Loucy (cell line): Measurements from ENCODE around the gene EDC3.
"Not testable (repeated sequence)": the region's sequence is repeated elsewhere in the genome, so short reads cannot be mapped to it uniquely, and the experiment has no call there.

Experiments
- H2AFZ ChIP-seq: fragments of 200-600 bp; sonication (generic); 2 replicates; pipeline ENCODE4 v1.6.0; 2016; ENCODE audit warnings: antibody characterized with exemption, mild to moderate bottlenecking, low read length, moderate library complexity
- H3F3A ChIP-seq: fragments of 200-600 bp; 2 replicates; pipeline ENCODE4 v1.6.0; 2016; ENCODE audit warnings: antibody characterized with exemption, low read depth, mild to moderate bottlenecking
- H3K27me3 ChIP-seq: fragments of 200-600 bp; sonication (generic); 2 replicates; pipeline ENCODE4 v1.6.1; 2014; ENCODE audit warnings: low read length, mild to moderate bottlenecking; ENCODE audit not compliant: insufficient read depth, poor library complexity, severe bottlenecking
- H3K36me3 ChIP-seq: fragments of 200-600 bp; sonication (generic); 2 replicates; pipeline ENCODE4 v1.6.1; 2016; ENCODE audit warnings: low read length; ENCODE audit not compliant: insufficient read depth
- H3K4me1 ChIP-seq: fragments of 200-600 bp; sonication (generic); 2 replicates; pipeline ENCODE4 v1.5.1; 2014; ENCODE audit warnings: low read length, mild to moderate bottlenecking; ENCODE audit not compliant: insufficient read depth, poor library complexity, severe bottlenecking
- H3K4me2 ChIP-seq: fragments of 200-600 bp; sonication (generic); 2 replicates; pipeline ENCODE4 v1.6.0; 2014; ENCODE audit warnings: antibody characterized with exemption, low read length, low read depth, mild to moderate bottlenecking; ENCODE audit not compliant: poor library complexity, severe bottlenecking
- H3K4me3 ChIP-seq: fragments of 200-600 bp; sonication (generic); 2 replicates; pipeline ENCODE4 v1.5.1; 2014; ENCODE audit warnings: low read length, mild to moderate bottlenecking, mixed read lengths; ENCODE audit not compliant: poor library complexity, severe bottlenecking
- H3K79me2 ChIP-seq: fragments of 200-600 bp; sonication (generic); 2 replicates; pipeline ENCODE4 v1.6.1; 2014; ENCODE audit warnings: low read length; ENCODE audit not compliant: insufficient read depth
- H3K9ac ChIP-seq: fragments of 200-600 bp; sonication (generic); 2 replicates; pipeline ENCODE4 v1.6.0; 2014; ENCODE audit warnings: mild to moderate bottlenecking, low read depth, low read length, moderate library complexity; ENCODE audit not compliant: poor library complexity, severe bottlenecking
- H3K9me2 ChIP-seq: fragments of 200-600 bp; sonication (generic); replicated peaks from 2 replicates; pipeline ENCODE4 v1.6.1; 2016; ENCODE audit warnings: low read depth, low read length, mixed read lengths
- H3K9me3 ChIP-seq: fragments of 200-600 bp; sonication (generic); 2 replicates; pipeline ENCODE4 v1.6.1; 2014; ENCODE audit warnings: mild to moderate bottlenecking, antibody characterized with exemption, low read length, low read depth; ENCODE audit not compliant: insufficient read depth
- H4K20me1 ChIP-seq: fragments of 200-600 bp; sonication (generic); 2 replicates; pipeline ENCODE4 v1.6.0; 2014; ENCODE audit warnings: antibody characterized with exemption, low read length, mild to moderate bottlenecking; ENCODE audit not compliant: insufficient read depth, poor library complexity, severe bottlenecking
- CTCF ChIP-seq: fragments of 200-600 bp; sonication (generic); conservative IDR thresholded peaks from 2 replicates; pipeline ENCODE4 v1.5.1; 2014; ENCODE audit warnings: mild to moderate bottlenecking, antibody characterized with exemption, low read length
- EZH2phosphoT487 ChIP-seq: fragments of 200-600 bp; IDR thresholded peaks from 2 replicates; pipeline ENCODE4 v1.6.1; 2018; ENCODE audit warnings: antibody characterized with exemption, mild to moderate bottlenecking, moderate library complexity, borderline replicate concordance

EDC3 gene

GRCh38 chr15:74663303-74664027, 32.4 kb downstream of the EDC3 start:
- Histone ChIP-seq H3K4me1 (no peaks in the 10 kb centered on the region), H3F3A (no peaks in the 10 kb centered on the region), H3K9ac (no peak overlapping the region), H4K20me1 (no peaks in the 10 kb centered on the region), H3K36me3 (peaks cover 20% of the 10 kb centered on the region; the same call in 1 of the 2 replicates), H3K4me2 (no peak overlapping the region), H3K9me3 (no peaks in the 10 kb centered on the region), H3K79me2 (peaks cover 16% of the 10 kb centered on the region; the same call in 1 of the 2 replicates), H2AFZ (no peak overlapping the region), H3K27me3 (no peaks in the 10 kb centered on the region), H3K4me3 (no peak overlapping the region), H3K9me2 (no peaks in the 10 kb centered on the region)
- no peak for TF ChIP-seq CTCF
- no peak for TF ChIP-seq EZH2phosphoT487

DNA sequence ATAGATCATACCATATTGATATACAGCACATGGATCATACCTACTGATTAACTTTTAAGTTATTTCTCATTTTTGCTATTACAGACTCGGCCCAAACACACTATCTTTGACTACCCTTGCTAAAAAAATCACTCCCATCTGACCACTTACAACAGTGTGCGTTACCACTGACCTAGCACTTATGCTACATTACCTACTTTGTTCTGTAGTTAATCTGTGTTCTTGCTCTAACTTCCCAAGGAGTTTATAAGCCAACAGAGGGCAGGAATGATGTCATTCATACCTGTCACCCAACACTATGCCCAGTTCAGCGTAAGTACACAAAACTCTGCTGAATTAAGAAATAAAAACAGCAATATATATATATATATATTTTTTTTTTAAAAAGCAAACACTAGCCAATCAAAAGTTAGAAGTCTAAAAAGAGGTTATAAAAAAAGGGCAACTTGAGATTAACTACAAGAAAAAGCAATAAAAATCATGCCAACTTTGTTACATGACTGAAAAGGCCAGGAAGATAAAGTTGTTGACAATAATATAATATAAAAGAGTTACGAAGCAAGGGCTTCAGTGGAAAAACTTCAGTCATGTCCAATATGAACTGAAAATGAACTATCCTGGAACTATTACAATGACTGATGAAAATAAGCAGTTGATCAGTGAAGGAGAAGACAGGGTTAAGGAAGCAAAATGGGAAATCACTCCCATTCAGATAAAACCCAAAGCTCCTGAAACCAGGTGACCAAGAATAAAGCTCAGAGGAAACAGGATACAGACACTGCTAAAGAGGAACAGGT, 33.6 kb downstream of the EDC3 start:
- TF ChIP-seq EZH2phosphoT487 = no peak
- TF ChIP-seq CTCF = no peak
- Histone ChIP-seq H3F3A (no peaks in the 10 kb centered on the region), H3K4me3 (no peak overlapping the region), H3K9me2 (no peaks in the 10 kb centered on the region), H3K4me2 (no peak overlapping the region), H3K9ac (no peak overlapping the region), H3K9me3 (no peaks in the 10 kb centered on the region), H2AFZ (no peak overlapping the region), H3K36me3 (peaks cover 11% of the 10 kb centered on the region; the same call in 1 of the 2 replicates), H3K79me2 (peaks cover 28% of the 10 kb centered on the region; the same call in 1 of the 2 replicates), H3K27me3 (no peaks in the 10 kb centered on the region), H3K4me1 (no peaks in the 10 kb centered on the region), H4K20me1 (no peaks in the 10 kb centered on the region)

- H4K20me1 ChIP-seq, H3K4me1 ChIP-seq, H3K9me2 ChIP-seq: not testable (repeated sequence)
These were observed 34.5 kb downstream of the EDC3 start for GRCh38 chr15:74661280-74661679.

More at GRCh38 chr15:74661280-74661679, 34.5 kb downstream of the EDC3 start:
- not testable (repeated sequence) for H3K9me3 ChIP-seq, H3F3A ChIP-seq, H3K36me3 ChIP-seq, H3K27me3 ChIP-seq, H3K9ac ChIP-seq, H3K4me2 ChIP-seq, H3K4me3 ChIP-seq, H2AFZ ChIP-seq
- peaks cover 30% of the 10 kb centered on the region; the same call in 1 of the 2 replicates for H3K79me2 ChIP-seq
